K562 (cell line): ENCODE measurements around the gene HOXB1. TPM values are rescaled to one million over a fixed set of nuclear protein-coding genes. Genes with fewer than 3 reads are reported as not detected.

ENCODE experiments used
- AFF4 ChIP-seq: sonication (generic); formaldehyde crosslinking; IDR thresholded peaks from 2 replicates; pipeline ENCODE4 v1.8.0; 2023; ENCODE audit warnings: mild to moderate bottlenecking, missing genetic modification reagents
- BACH1 ChIP-seq: fragments of 200-800 bp; sonication (Bioruptor generic); IDR thresholded peaks from 2 replicates; pipeline ENCODE4 v1.6.1; 2016; ENCODE audit warnings: missing genetic modification characterization, missing compliant biosample characterization
- DIDO1 ChIP-seq: fragments of 450-650 bp; IDR thresholded peaks from 2 replicates; pipeline ENCODE4 v1.6.1; 2016; ENCODE audit warnings: low read depth, missing biosample characterization, missing genetic modification characterization
- GABPB1 ChIP-seq: sonication (generic); formaldehyde crosslinking; IDR thresholded peaks from 2 replicates; pipeline ENCODE4 v1.8.0; 2022; ENCODE audit warnings: mild to moderate bottlenecking, missing genetic modification reagents
- GABPB2 ChIP-seq: fragments of 250-450 bp; sonication (Bioruptor Pico); conservative IDR thresholded peaks from 2 replicates; pipeline ENCODE4 v1.5.1; 2021; ENCODE audit warnings: mild to moderate bottlenecking
- HIVEP1 ChIP-seq: fragments of 250-450 bp; sonication (Bioruptor Pico); IDR thresholded peaks from 2 replicates; pipeline ENCODE4 v1.4.0; 2020; ENCODE audit warnings: mild to moderate bottlenecking
- NCOA2 ChIP-seq, 2 experiments: fragments of 450-650 bp; IDR thresholded peaks; 2 replicates each; pipeline ENCODE4 v1.6.1; 2018; ENCODE audit warnings: mild to moderate bottlenecking in 2 of 2, moderate library complexity in 1 of 2; ENCODE audit not compliant: partially characterized antibody in 2 of 2
- NONO ChIP-seq, 2 experiments: fragments of 200-400 bp in 1 of 2; fragments of 450-650 bp in 1 of 2; formaldehyde crosslinking in 1 of 2; IDR thresholded peaks; 2 replicates each; pipeline ENCODE4 v1.6.1; 2017; ENCODE audit warnings: low read depth in 2 of 2, mild to moderate bottlenecking in 2 of 2, moderate library complexity in 2 of 2, low read length in 1 of 2
- NR2F6 ChIP-seq: fragments of 450-650 bp; formaldehyde crosslinking; IDR thresholded peaks from 2 replicates; pipeline ENCODE4 v1.4.0; 2020; ENCODE audit warnings: mild to moderate bottlenecking
- PCBP1 ChIP-seq: fragments of 200-400 bp; formaldehyde crosslinking; IDR thresholded peaks from 2 replicates; pipeline ENCODE4 v1.6.1; 2018; ENCODE audit warnings: mild to moderate bottlenecking, low read depth, low read length; ENCODE audit not compliant: poor library complexity, severe bottlenecking
- POLR2B ChIP-seq: fragments of 450-650 bp; IDR thresholded peaks from 2 replicates; pipeline ENCODE4 v1.6.1; 2018; ENCODE audit warnings: low read depth; ENCODE audit not compliant: partially characterized antibody
- SMARCE1 ChIP-seq: fragments of 450-650 bp; IDR thresholded peaks from 2 replicates; pipeline ENCODE4 v1.7.1; 2016; ENCODE audit warnings: mild to moderate bottlenecking
- SNAPC5 ChIP-seq: fragments of 250-450 bp; sonication (Bioruptor Pico); IDR thresholded peaks from 2 replicates; pipeline ENCODE4 v1.8.0; 2021; ENCODE audit warnings: moderate library complexity, mild to moderate bottlenecking, inconsistent platforms
- SREBF1 ChIP-seq: fragments of 150-350 bp; IDR thresholded peaks from 2 replicates; pipeline ENCODE4 v1.6.1; 2014; ENCODE audit warnings: antibody characterized with exemption, low read depth, low read length, borderline replicate concordance
- SRF ChIP-seq, 2 experiments: fragments of 250-450, 450-650 bp in 1 of 2; sonication (Bioruptor Pico) in 1 of 2; sonication (generic) in 1 of 2; formaldehyde crosslinking; IDR thresholded peaks; 2 replicates each; pipeline versions ENCODE4 v1.5.0 to v1.5.1; 2020 to 2022; ENCODE audit warnings: mild to moderate bottlenecking in 1 of 2, missing genetic modification reagents in 1 of 2
- TCF3 ChIP-seq: sonication (generic); formaldehyde crosslinking; IDR thresholded peaks from 2 replicates; pipeline ENCODE4 v1.4.0; 2020; ENCODE audit warnings: mild to moderate bottlenecking, missing genetic modification reagents
- ZNF445 ChIP-seq: fragments of 250-450 bp; sonication (Bioruptor Pico); IDR thresholded peaks from 2 replicates; pipeline ENCODE4 v1.4.0; 2020; ENCODE audit warnings: low read depth, mild to moderate bottlenecking, moderate library complexity
- ZNF589 ChIP-seq: fragments of 200-800 bp; sonication (Bioruptor generic); IDR thresholded peaks from 2 replicates; pipeline ENCODE4 v1.6.1; 2016; ENCODE audit warnings: low read depth, missing genetic modification characterization, missing compliant biosample characterization
- ZZZ3 ChIP-seq: fragments of 450-650 bp; IDR thresholded peaks from 2 replicates; pipeline ENCODE4 v1.6.1; 2016; ENCODE audit warnings: antibody characterized with exemption, mild to moderate bottlenecking, moderate library complexity
- polyA plus RNA-seq, 8 experiments: library from polyadenylated mRNA; depleted of rRNA in 4 of 8; stranded (reverse) in 5 of 8; unstranded in 3 of 8; fragments of >200 nt; fragmentation: Nextera tagmentation in 2 of 8; fragmentation: Illumina TruSeq in 1 of 8; extraction: Ambion mirVana in 2 of 8; extraction: Trizol in 1 of 8; gene quantifications; 2 replicates each; pipeline versions ENCODE4 v1.2.1 to v1.2.3, GENCODE V29; 2011 to 2014; ENCODE audit warnings: inconsistent platforms in 1 of 8, missing spikeins in 1 of 8
- total RNA-seq, 7 experiments: library from RNA; depleted of rRNA in 6 of 7; stranded (reverse); fragments of >200 nt in 6 of 7; fragmentation: Illumina TruSeq in 2 of 7; extraction: Trizol in 2 of 7; gene quantifications; 2 replicates each; pipeline versions ENCODE4 v1.2.1 to v1.2.3, GENCODE V29; 2011 to 2021; ENCODE audit warnings: low replicate concordance in 1 of 7
- TF ChIP-seq, protein P1 (sequence below), 3 experiments: fragments of 200-800 bp in 1 of 3; sonication (Bioruptor generic) in 1 of 3; sonication (generic) in 1 of 3; formaldehyde crosslinking in 1 of 3; IDR thresholded peaks; 2 replicates each; pipeline versions ENCODE4 v1.6.1 to v1.8.0; 2016 to 2022; ENCODE audit warnings: mild to moderate bottlenecking in 2 of 3, missing compliant biosample characterization in 2 of 3, missing genetic modification characterization in 2 of 3, missing genetic modification reagents in 1 of 3
- TF ChIP-seq, protein P2 (sequence below), 2 experiments: fragments of 200-800 bp in 1 of 2; sonication (Bioruptor generic) in 1 of 2; sonication (generic) in 1 of 2; formaldehyde crosslinking in 1 of 2; IDR thresholded peaks in 1 of 2; conservative IDR thresholded peaks in 1 of 2; 2 replicates each; pipeline versions ENCODE4 v1.5.0 to v1.6.1; 2016 to 2020; ENCODE audit warnings: missing compliant biosample characterization in 1 of 2, missing genetic modification characterization in 1 of 2, missing genetic modification reagents in 1 of 2

HOXB1 gene
- total and polyA plus RNA-seq, 9 of the 15 experiments (the other 6 are each of a cell fraction or from before 2014, with no cell fraction given) = 0.04 TPM; not detected in 8

DNA sequence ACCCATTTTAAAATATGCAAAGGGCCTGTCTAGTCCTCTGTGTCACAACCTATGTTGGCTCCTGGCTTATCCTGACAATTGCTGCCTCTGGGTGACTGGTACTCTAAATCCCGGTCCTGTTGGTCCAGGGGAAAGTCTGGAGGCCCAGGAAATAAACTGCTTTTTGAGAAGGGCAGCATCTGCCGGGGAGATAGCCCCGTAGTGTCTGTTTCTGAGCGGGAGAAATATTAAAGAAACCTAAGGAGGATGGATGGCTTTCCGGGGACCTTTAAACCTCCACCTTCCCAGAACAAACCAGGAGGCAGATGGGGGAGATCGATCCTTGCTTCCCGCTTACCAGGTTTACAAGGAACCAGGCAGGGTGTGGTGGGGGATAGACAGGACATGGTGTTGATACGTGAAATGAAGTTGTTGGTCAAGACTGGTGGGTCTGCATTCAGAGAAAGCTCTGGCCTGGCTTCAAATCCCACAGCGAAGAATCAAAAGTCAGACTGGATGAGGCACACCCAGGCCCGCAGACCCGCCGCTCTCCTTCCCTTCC, 10.3 kb upstream of the HOXB1 start (continued):
- TF ChIP-seq, protein P1, sequence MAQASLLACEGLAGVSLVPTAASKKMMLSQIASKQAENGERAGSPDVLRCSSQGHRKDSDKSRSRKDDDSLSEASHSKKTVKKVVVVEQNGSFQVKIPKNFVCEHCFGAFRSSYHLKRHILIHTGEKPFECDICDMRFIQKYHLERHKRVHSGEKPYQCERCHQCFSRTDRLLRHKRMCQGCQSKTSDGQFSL (CRISPR knock-in tag; IDR thresholded peaks at IDR 0.05) = no peak
- TF ChIP-seq, protein P1 (tag; IDR thresholded peaks at IDR 0.05) = no peak
- TF ChIP-seq AFF4 (0 out of 2 replicates have a peak, but pooled peaks have one; percentile 20), SMARCE1 (no peak), DIDO1 (no peak), SNAPC5 (CRISPR knock-in tag) (no peak), NONO (IDR thresholded peaks at IDR 0.05; ENCODE audit: low read depth in 2 of 2, low read length in 1 of 2) (no peak), ZZZ3 (no peak), BACH1 (tag) (0 out of 2 replicates have a peak, but pooled peaks have one; percentile 62), SRF (CRISPR knock-in tag; IDR thresholded peaks at IDR 0.05) (no peak), PCBP1 (no peak), NCOA2 (IDR thresholded peaks at IDR 0.05; ENCODE audit: partially characterized antibody in 2 of 2) (no peak), NR2F6 (CRISPR knock-in tag) (no peak), ZNF589 (CRISPR knock-in tag) (0 out of 2 replicates have a peak, but pooled peaks have one; percentile 50), POLR2B (peak; percentile 5), HIVEP1 (CRISPR knock-in tag) (no peak), ZNF445 (no peak), SREBF1 (no peak), GABPB2 (CRISPR knock-in tag) (no peak), GABPB1 (CRISPR knock-in tag) (no peak), TCF3 (CRISPR knock-in tag) (0 out of 2 replicates have a peak, but pooled peaks have one; percentile 6)
- TF ChIP-seq, protein P2, sequence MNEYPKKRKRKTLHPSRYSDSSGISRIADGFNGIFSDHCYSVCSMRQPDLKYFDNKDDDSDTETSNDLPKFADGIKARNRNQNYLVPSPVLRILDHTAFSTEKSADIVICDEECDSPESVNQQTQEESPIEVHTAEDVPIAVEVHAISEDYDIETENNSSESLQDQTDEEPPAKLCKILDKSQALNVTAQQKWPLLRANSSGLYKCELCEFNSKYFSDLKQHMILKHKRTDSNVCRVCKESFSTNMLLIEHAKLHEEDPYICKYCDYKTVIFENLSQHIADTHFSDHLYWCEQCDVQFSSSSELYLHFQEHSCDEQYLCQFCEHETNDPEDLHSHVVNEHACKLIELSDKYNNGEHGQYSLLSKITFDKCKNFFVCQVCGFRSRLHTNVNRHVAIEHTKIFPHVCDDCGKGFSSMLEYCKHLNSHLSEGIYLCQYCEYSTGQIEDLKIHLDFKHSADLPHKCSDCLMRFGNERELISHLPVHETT (CRISPR knock-in tag; conservative IDR thresholded peaks at IDR 0.05 in 1 of 2, IDR thresholded peaks at IDR 0.05 in 1 of 2) = peak in 1 of 2 experiments; percentile 37; a peak in 1 of 4 replicates
